ENCODE measurements around the gene EP400. TPM values are rescaled to one million over a fixed set of nuclear protein-coding genes. Genes with fewer than 3 reads are reported as not detected.

Gene EP400
- total RNA-seq, 1 donor, result 14.5 TPM

DNA sequence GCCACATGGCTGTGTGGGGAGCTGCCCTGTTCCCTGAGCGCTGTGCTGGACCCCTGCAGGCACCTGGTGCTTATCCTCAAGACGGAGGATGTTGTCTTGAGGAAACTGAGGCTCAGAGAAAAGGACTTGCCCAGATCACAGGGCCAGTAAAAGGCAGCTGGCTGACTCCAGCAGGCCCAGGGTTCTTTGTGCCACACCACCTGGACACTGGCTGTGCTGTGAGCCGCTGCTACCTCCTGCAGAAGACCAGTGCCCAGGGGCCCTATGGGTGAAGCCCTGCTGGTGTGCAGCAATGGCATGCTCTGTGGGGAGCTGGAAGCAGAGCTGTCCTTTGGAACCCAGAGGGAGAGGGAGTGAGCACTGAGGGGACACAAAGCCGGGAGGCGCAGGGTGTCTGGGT is 118.5 kb downstream of the EP400 start:
- H2AFZ ChIP-seq (ENCODE audit: low read length), result no peak overlapping the region
- no peak for DNase-seq (ENCODE audit: insufficient read length, low spot score, missing footprints)
- peaks cover 66% of the 10 kb centered on the region for H3K36me3 ChIP-seq (ENCODE audit: insufficient read depth, low read length)
- no peak overlapping the region for H3K27ac ChIP-seq (ENCODE audit: low read depth, low read length)
- no peaks in the 10 kb centered on the region for H3K79me2 ChIP-seq (ENCODE audit: insufficient read depth, low read length)
- H3K4me3 ChIP-seq (ENCODE audit: insufficient read depth, low read length), result no peak overlapping the region
- H4K20me1 ChIP-seq (ENCODE audit: insufficient read depth, low read length), result no peaks in the 10 kb centered on the region
- no peaks in the 10 kb centered on the region for H3K4me1 ChIP-seq (ENCODE audit: insufficient read depth, low read length)
- no peaks in the 10 kb centered on the region for H3K27me3 ChIP-seq (ENCODE audit: insufficient read depth, low read length)
- TF ChIP-seq, protein P1, sequence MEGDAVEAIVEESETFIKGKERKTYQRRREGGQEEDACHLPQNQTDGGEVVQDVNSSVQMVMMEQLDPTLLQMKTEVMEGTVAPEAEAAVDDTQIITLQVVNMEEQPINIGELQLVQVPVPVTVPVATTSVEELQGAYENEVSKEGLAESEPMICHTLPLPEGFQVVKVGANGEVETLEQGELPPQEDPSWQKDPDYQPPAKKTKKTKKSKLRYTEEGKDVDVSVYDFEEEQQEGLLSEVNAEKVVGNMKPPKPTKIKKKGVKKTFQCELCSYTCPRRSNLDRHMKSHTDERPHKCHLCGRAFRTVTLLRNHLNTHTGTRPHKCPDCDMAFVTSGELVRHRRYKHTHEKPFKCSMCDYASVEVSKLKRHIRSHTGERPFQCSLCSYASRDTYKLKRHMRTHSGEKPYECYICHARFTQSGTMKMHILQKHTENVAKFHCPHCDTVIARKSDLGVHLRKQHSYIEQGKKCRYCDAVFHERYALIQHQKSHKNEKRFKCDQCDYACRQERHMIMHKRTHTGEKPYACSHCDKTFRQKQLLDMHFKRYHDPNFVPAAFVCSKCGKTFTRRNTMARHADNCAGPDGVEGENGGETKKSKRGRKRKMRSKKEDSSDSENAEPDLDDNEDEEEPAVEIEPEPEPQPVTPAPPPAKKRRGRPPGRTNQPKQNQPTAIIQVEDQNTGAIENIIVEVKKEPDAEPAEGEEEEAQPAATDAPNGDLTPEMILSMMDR (IDR thresholded peaks at IDR 0.05; ENCODE audit: extremely low read depth, low read depth, low read length), result no peak
- H3K4me2 ChIP-seq (ENCODE audit: insufficient read depth, low read length), result no peak overlapping the region
- H3K9me3 ChIP-seq (ENCODE audit: low read depth, low read length), result no peaks in the 10 kb centered on the region

DNA sequence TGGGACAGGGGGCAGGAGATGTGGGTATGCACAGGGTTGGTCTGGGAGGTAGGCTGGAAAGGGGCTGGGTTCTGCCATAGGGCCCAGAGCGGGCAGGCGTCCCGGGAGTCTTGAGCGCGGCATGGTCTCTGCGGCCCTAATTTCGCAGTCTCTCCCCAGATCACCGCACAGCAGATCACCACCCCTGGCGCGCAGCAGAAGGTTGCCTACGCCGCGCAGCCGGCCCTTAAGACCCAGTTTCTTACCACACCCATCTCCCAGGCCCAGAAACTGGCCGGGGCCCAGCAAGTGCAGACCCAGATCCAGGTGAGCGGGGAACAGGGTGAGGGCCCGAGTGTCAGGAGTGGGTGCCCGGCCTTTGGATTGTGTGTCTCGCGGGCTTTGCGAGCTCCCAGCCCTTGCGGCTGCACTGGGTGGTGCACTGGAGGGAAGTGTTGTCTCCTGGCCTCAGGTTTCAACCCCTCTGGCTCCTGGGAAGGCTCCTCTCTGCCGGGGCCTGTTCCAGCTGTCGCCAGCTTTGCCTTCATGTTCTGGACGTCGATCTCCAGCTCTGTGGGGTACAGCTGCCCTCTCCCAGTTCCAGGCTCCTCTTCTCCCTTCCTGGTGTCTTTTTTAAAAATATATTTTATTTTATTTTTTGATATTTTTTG is 119.7 kb downstream of the EP400 start:
- no peaks in the 10 kb centered on the region for H4K20me1 ChIP-seq (ENCODE audit: insufficient read depth, low read length)
- DNase-seq (ENCODE audit: insufficient read length, low spot score, missing footprints), result peak; percentile 76
- H3K36me3 ChIP-seq (ENCODE audit: insufficient read depth, low read length), result peaks cover 58% of the 10 kb centered on the region

DNA sequence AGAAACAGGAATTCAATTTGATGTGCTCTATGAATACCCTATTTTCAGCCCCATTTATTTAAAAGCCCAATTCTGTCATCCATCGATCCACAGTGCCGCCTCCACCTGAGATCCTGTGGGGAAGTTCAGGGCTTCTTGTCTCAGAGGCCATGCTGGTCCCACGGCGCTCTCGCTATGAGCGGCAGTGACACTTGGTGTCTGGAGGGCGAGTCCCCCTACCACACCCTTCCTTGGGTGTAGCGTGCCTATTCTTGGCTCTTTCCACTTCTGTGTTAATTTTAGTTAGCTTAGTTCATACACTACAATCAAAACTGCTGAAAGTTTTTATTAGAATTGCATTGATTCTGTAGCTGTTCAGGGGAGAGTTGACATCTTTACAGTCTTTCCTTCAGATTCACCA is 120.6 kb downstream of the EP400 start:
- H4K20me1 ChIP-seq (ENCODE audit: insufficient read depth, low read length), result no peaks in the 10 kb centered on the region

More for the DNA sequence above, 119.7 kb downstream of the EP400 start:
- no peaks in the 10 kb centered on the region for H3K9me3 ChIP-seq (ENCODE audit: low read depth, low read length)
- H3K4me1 ChIP-seq (ENCODE audit: insufficient read depth, low read length), result no peaks in the 10 kb centered on the region
- no peaks in the 10 kb centered on the region for H3K27me3 ChIP-seq (ENCODE audit: insufficient read depth, low read length)
- no peak overlapping the region for H2AFZ ChIP-seq (ENCODE audit: low read length)
- no peak overlapping the region for H3K4me3 ChIP-seq (ENCODE audit: insufficient read depth, low read length)
- no peak overlapping the region for H3K4me2 ChIP-seq (ENCODE audit: insufficient read depth, low read length)
- H3K79me2 ChIP-seq (ENCODE audit: insufficient read depth, low read length), result no peaks in the 10 kb centered on the region
- TF ChIP-seq, protein P1 (IDR thresholded peaks at IDR 0.05; ENCODE audit: extremely low read depth, low read depth, low read length), result no peak
- no peak overlapping the region for H3K27ac ChIP-seq (ENCODE audit: low read depth, low read length)

More for the DNA sequence above, 120.6 kb downstream of the EP400 start:
- no peaks in the 10 kb centered on the region for H3K9me3 ChIP-seq (ENCODE audit: low read depth, low read length)
- H3K27me3 ChIP-seq (ENCODE audit: insufficient read depth, low read length), result no peaks in the 10 kb centered on the region
- no peak overlapping the region for H3K27ac ChIP-seq (ENCODE audit: low read depth, low read length)
- no peaks in the 10 kb centered on the region for H3K4me1 ChIP-seq (ENCODE audit: insufficient read depth, low read length)
- no peak overlapping the region for H3K4me2 ChIP-seq (ENCODE audit: insufficient read depth, low read length)
- H2AFZ ChIP-seq (ENCODE audit: low read length), result no peak overlapping the region
- H3K79me2 ChIP-seq (ENCODE audit: insufficient read depth, low read length), result no peaks in the 10 kb centered on the region
- H3K36me3 ChIP-seq (ENCODE audit: insufficient read depth, low read length), result peaks cover 58% of the 10 kb centered on the region
- H3K4me3 ChIP-seq (ENCODE audit: insufficient read depth, low read length), result no peak overlapping the region
- DNase-seq (ENCODE audit: insufficient read length, low spot score, missing footprints), result no peak
- TF ChIP-seq, protein P1 (IDR thresholded peaks at IDR 0.05; ENCODE audit: extremely low read depth, low read depth, low read length), result no peak
